ENCODE results near the gene NUP205. TPM values are rescaled to one million over a fixed set of nuclear protein-coding genes. Genes with fewer than 3 reads are reported as not detected.

The NUP205 gene
- total and polyA plus RNA-seq, 2 of the 13 experiments (the other 11 are each of a cell fraction or from before 2014, with no cell fraction given), result 46.2 to 87.2 TPM

DNA sequence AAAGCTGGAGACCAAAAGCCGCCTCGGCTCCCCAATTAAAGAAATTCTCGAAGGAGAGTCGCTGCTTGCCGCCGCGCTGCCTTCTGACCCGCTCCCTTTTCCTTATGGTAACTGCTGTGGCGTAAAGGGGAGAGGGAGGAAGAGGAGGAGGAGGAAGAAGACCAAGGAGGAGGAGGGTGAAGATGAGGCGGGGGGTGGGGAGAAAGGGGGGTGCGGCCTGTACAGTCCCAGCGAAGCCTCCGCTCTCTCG is 48.2 kb upstream of the NUP205 start:
- peak overlapping the region; percentile 92 for H2AFZ ChIP-seq (ENCODE audit: low read length)
- under 1% methylated on average over 14 of the region's 14 CpGs for WGBS (ENCODE audit: low lambda C conversion rate)
- intact Hi-C loops (cut with micrococcal nuclease; ENCODE audit: unreplicated experiment), result loop anchor here (2.0 to 10.0 kb wide), 3 partner anchors 95 to 1525 kb away; no protein-coding TSS in a partner anchor
- TF ChIP-seq RAD21 (CRISPR knock-in tag; IDR thresholded peaks at IDR 0.05) (no peak), FOXA1 (IDR thresholded peaks at IDR 0.05) (no peak), FOXA1 (CRISPR knock-in tag; IDR thresholded peaks at IDR 0.05) (no peak), ZFP90 (CRISPR knock-in tag; IDR thresholded peaks at IDR 0.05; ENCODE audit: borderline replicate concordance) (0 out of 2 replicates have a peak, but pooled peaks have one; percentile 24), NKX3-1 (CRISPR knock-in tag; IDR thresholded peaks at IDR 0.05) (0 out of 2 replicates have a peak, but pooled peaks have one; percentile 25), MZF1 (CRISPR knock-in tag; IDR thresholded peaks at IDR 0.05; ENCODE audit: borderline replicate concordance) (no peak), ZNF441 (CRISPR knock-in tag; IDR thresholded peaks at IDR 0.05; ENCODE audit: borderline replicate concordance) (no peak), ZNF703 (CRISPR knock-in tag; IDR thresholded peaks at IDR 0.05; ENCODE audit: borderline replicate concordance) (0 out of 2 replicates have a peak, but pooled peaks have one; percentile 50), FOXP1 (IDR thresholded peaks at IDR 0.05) (no peak), FOXP1 (CRISPR knock-in tag; IDR thresholded peaks at IDR 0.05) (no peak), ZBTB21 (CRISPR knock-in tag; IDR thresholded peaks at IDR 0.05) (no peak), CSRNP2 (CRISPR knock-in tag; conservative IDR thresholded peaks at IDR 0.05; ENCODE audit: low read depth) (no peak), ZNF329 (CRISPR knock-in tag; IDR thresholded peaks at IDR 0.05; ENCODE audit: low read depth) (0 out of 2 replicates have a peak, but pooled peaks have one; percentile 46), TCF7 (IDR thresholded peaks at IDR 0.05; ENCODE audit: low read depth) (no peak), ZBTB8A (CRISPR knock-in tag; IDR thresholded peaks at IDR 0.05; ENCODE audit: borderline replicate concordance, low read depth) (no peak), ZBTB38 (CRISPR knock-in tag; IDR thresholded peaks at IDR 0.05) (no peak), NFATC3 (CRISPR knock-in tag; IDR thresholded peaks at IDR 0.05) (no peak)
- TF ChIP-seq, protein P1, sequence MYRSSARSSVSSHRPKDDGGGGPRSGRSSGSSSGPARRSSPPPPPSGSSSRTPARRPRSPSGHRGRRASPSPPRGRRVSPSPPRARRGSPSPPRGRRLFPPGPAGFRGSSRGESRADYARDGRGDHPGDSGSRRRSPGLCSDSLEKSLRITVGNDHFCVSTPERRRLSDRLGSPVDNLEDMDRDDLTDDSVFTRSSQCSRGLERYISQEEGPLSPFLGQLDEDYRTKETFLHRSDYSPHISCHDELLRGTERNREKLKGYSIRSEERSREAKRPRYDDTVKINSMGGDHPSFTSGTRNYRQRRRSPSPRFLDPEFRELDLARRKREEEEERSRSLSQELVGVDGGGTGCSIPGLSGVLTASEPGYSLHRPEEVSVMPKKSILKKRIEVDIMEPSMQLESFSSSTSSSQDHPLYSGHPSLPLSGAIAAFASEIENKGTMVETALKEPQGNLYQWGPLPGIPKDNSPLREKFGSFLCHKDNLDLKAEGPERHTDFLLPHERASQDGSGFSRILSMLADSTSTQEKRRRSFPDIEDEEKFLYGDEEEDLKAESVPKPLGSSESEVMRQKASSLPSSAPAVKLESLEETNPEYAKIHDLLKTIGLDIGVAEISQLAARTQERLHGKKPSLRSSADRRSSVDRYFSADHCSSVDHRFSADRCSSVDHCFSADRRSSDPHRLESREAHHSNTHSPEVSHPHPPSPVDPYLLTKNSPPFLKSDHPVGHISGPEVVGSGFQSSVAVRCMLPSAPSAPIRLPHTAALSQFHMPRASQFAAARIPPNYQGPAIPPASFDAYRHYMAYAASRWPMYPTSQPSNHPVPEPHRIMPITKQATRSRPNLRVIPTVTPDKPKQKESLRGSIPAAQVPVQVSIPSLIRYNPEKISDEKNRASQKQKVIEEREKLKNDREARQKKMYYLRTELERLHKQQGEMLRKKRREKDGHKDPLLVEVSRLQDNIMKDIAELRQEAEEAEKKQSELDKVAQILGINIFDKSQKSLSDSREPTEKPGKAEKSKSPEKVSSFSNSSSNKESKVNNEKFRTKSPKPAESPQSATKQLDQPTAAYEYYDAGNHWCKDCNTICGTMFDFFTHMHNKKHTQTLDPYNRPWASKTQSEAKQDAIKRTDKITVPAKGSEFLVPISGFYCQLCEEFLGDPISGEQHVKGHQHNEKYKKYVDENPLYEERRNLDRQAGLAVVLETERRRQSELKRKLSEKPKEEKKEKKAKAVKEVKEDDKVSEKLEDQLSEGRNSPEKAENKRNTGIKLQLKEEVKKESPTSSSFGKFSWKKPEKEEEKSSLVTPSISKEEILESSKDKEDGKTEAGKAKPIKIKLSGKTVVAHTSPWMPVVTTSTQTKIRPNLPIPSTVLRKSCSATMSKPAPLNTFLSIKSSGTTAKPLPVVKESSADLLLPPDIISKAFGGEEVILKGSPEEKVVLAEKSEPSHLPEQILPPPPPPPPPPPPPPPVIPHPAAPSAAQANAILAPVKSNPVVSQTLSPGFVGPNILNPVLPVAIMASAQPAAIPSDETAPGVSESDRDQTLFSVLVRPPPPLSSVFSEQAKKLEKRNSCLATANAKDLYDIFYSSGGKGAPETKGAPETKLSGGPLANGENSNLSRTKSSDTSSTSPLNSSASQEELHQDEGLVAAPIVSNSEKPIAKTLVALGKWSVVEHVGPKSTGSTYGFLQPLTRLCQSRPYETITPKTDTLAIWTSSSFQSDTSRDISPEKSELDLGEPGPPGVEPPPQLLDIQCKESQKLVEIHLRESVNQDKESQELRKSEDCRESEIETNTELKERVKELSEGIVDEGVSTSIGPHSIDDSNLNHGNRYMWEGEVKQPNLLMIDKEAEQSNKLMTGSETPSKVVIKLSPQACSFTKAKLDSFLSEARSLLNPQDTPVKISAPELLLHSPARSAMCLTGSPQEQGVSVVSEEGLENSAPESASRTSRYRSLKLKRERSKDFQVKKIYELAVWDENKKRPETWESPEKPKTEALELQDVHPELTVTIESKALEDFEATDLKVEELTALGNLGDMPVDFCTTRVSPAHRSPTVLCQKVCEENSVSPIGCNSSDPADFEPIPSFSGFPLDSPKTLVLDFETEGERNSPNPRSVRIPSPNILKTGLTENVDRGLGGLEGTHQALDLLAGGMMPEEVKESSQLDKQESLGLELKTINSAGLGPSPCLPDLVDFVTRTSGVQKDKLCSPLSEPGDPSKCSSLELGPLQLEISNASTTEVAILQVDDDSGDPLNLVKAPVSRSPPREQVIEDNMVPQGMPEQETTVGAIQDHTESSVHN (CRISPR knock-in tag; IDR thresholded peaks at IDR 0.05), result no peak

More for the DNA sequence above, 48.2 kb upstream of the NUP205 start:
- ATAC-seq (no peak), FAIRE-seq (no peak), DNase-seq (ENCODE audit: low spot score) (no peak)
- Histone ChIP-seq H3K27me3 (ENCODE audit: control insufficient read depth in 1 of 2, insufficient read depth in 2 of 2, low read length in 2 of 2) (no peaks in the 10 kb centered on the region; a peak in 1 of 5 replicates), H3K4me1 (ENCODE audit: insufficient read depth, low read length) (peaks cover 31% of the 10 kb centered on the region), H3K9me3 (ENCODE audit: low read length) (no peaks in the 10 kb centered on the region), H3K79me2 (ENCODE audit: insufficient read depth, low read length) (peaks cover 51% of the 10 kb centered on the region), H4K20me1 (ENCODE audit: insufficient read depth, low read length) (peaks cover 8% of the 10 kb centered on the region), H3K9ac (ENCODE audit: insufficient read depth, low read depth, low read length) (peak overlapping the region; percentile 93), H3K4me2 (ENCODE audit: low read depth, low read length) (peak overlapping the region; percentile 77), H3K36me3 (replicated peaks in 1 of 2; ENCODE audit: control insufficient read depth in 1 of 2, insufficient read depth in 2 of 2, low read length in 2 of 2) (0 out of 5 replicates have a peak, but pooled peaks cover 0 to 3% of the 10 kb centered on the region in 2 experiments), H3K4me3 (replicated peaks in 1 of 3; ENCODE audit: insufficient read depth in 1 of 3, low read depth in 2 of 3, low read length in 3 of 3) (peak overlapping the region; percentile 82 to 92 (median 84)), H3K27ac (ENCODE audit: extremely low read length, insufficient read depth, low read length) (peak overlapping the region; percentile 92)
- ChIA-PET CTCF (ENCODE audit: low intra/inter-chr PET ratio, low total read pairs) (interaction anchor here (0.8 kb wide), 1 partner anchor 94 kb away, joined by 3 read pairs; no protein-coding TSS in a partner anchor), POLR2A (no interaction called here)
- in situ Hi-C loops (cut with HindIII; ENCODE audit: extremely low pct_ligation_motif_present, low pct_unique_long_range_greater_than_20kb), result no loop called here
- no TSS peak for BruUV-seq (replicated peaks)

Data from HepG2 (cell line).